HEK293 (cell line): ENCODE data around the gene UBALD1.

ENCODE experiments used
- CTCF ChIA-PET: fragments of 350-600 bp; formaldehyde crosslinking; extraction: SDS; loops from one replicate; lab custom pipeline; 2021; ENCODE audit warnings: antibody characterized with exemption; lab: Yijun Ruan, JAX
- POLR2A ChIA-PET: fragments of 300-600 bp; formaldehyde crosslinking; extraction: SDS; loops from one replicate; lab custom pipeline; 2020; ENCODE audit warnings: antibody characterized with exemption, inconsistent platforms; lab: Yijun Ruan, JAX
- H3K27ac ChIP-seq: fragments of 200-500 bp; sonication (Bioruptor generic); 2 replicates; pipeline ENCODE4 v1.5.1; 2014; ENCODE audit warnings: low read depth, low read length, control low read depth, inconsistent platforms; ENCODE audit errors: extremely low read depth
- H3K36me3 ChIP-seq, 2 experiments: fragments of 200-500 bp in 1 of 2; sonication (Bioruptor generic) in 1 of 2; 1 replicate in 1 of 2; 2 replicates in 1 of 2; pipeline ENCODE4 v1.5.1; 2014 to 2017; ENCODE audit warnings: inconsistent platforms in 2 of 2, low read length in 2 of 2; ENCODE audit not compliant: control insufficient read depth in 2 of 2, insufficient read depth in 1 of 2
- H3K4me1 ChIP-seq: fragments of 200-500 bp; sonication (Bioruptor generic); 2 replicates; pipeline ENCODE4 v1.5.1; 2014; ENCODE audit warnings: mild to moderate bottlenecking, low read length, inconsistent platforms; ENCODE audit not compliant: control insufficient read depth, insufficient read depth
- H3K4me3 ChIP-seq: 2 replicates; pipeline ENCODE4 v1.5.1; 2011; ENCODE audit warnings: low read depth, mild to moderate bottlenecking, control low read depth, low read length, moderate library complexity
- H3K9me3 ChIP-seq: fragments of 200-500 bp; sonication (Bioruptor generic); 2 replicates; pipeline ENCODE4 v1.5.1; 2014; ENCODE audit warnings: low read depth, low read length, inconsistent platforms; ENCODE audit not compliant: control insufficient read depth, insufficient read depth
- AEBP2 ChIP-seq: fragments of 450-650 bp; formaldehyde crosslinking; IDR thresholded peaks from 2 replicates; pipeline ENCODE4 v1.5.1; 2016; ENCODE audit warnings: missing biosample characterization, missing genetic modification characterization, borderline replicate concordance
- BCL11B ChIP-seq: fragments of 450-650 bp; formaldehyde crosslinking; IDR thresholded peaks from 2 replicates; pipeline ENCODE4 v1.5.1; 2016; ENCODE audit warnings: low read depth, missing biosample characterization, missing genetic modification characterization
- FEZF1 ChIP-seq: fragments of 450-650 bp; formaldehyde crosslinking; IDR thresholded peaks from 2 replicates; pipeline ENCODE4 v1.5.1; 2016; ENCODE audit warnings: missing biosample characterization, missing genetic modification characterization
- GLIS2 ChIP-seq: fragments of 450-650 bp; formaldehyde crosslinking; IDR thresholded peaks from 2 replicates; pipeline ENCODE4 v1.5.1; 2016; ENCODE audit warnings: missing biosample characterization, missing genetic modification characterization
- WT1 ChIP-seq: fragments of 450-650 bp; formaldehyde crosslinking; IDR thresholded peaks from 2 replicates; pipeline ENCODE4 v1.5.1; 2016; ENCODE audit warnings: missing biosample characterization, missing genetic modification characterization
- YY2 ChIP-seq: fragments of 450-650 bp; formaldehyde crosslinking; IDR thresholded peaks from 2 replicates; pipeline ENCODE4 v1.5.1; 2016; ENCODE audit warnings: missing biosample characterization, missing genetic modification characterization
- ZIC2 ChIP-seq: fragments of 450-650 bp; formaldehyde crosslinking; IDR thresholded peaks from 2 replicates; pipeline ENCODE4 v1.5.1; 2016; ENCODE audit warnings: missing biosample characterization, missing genetic modification characterization
- ZNF184 ChIP-seq: fragments of 450-650 bp; IDR thresholded peaks from 2 replicates; pipeline ENCODE4 v1.5.1; 2018; ENCODE audit warnings: missing biosample characterization, mild to moderate bottlenecking, missing genetic modification characterization
- ZNF266 ChIP-seq: fragments of 450-650 bp; formaldehyde crosslinking; IDR thresholded peaks from 2 replicates; pipeline ENCODE4 v1.5.1; 2016; ENCODE audit warnings: missing biosample characterization, missing genetic modification characterization, low read depth
- ZNF311 ChIP-seq: fragments of 450-650 bp; formaldehyde crosslinking; IDR thresholded peaks from 2 replicates; pipeline ENCODE4 v1.5.1; 2017; ENCODE audit warnings: missing biosample characterization, missing genetic modification characterization, borderline replicate concordance
- ZNF426 ChIP-seq: fragments of 450-650 bp; formaldehyde crosslinking; IDR thresholded peaks from 2 replicates; pipeline ENCODE4 v1.5.1; 2017; ENCODE audit warnings: missing biosample characterization, missing genetic modification characterization, mild to moderate bottlenecking, inconsistent platforms, moderate library complexity
- ZNF473 ChIP-seq: fragments of 450-650 bp; formaldehyde crosslinking; IDR thresholded peaks from 2 replicates; pipeline ENCODE4 v1.5.1; 2017; ENCODE audit warnings: missing biosample characterization, missing genetic modification characterization
- ZNF48 ChIP-seq: fragments of 450-650 bp; formaldehyde crosslinking; IDR thresholded peaks from 2 replicates; pipeline ENCODE4 v1.5.1; 2016; ENCODE audit warnings: missing biosample characterization, missing genetic modification characterization
- ZNF600 ChIP-seq: fragments of 450-650 bp; formaldehyde crosslinking; IDR thresholded peaks from 2 replicates; pipeline ENCODE4 v1.5.1; 2016; ENCODE audit warnings: missing biosample characterization, missing genetic modification characterization
- ZNF768 ChIP-seq: fragments of 450-650 bp; formaldehyde crosslinking; IDR thresholded peaks from 2 replicates; pipeline ENCODE4 v1.5.1; 2018; ENCODE audit warnings: missing biosample characterization, mild to moderate bottlenecking, missing genetic modification characterization
- ZNF776 ChIP-seq: fragments of 450-650 bp; formaldehyde crosslinking; IDR thresholded peaks from 2 replicates; pipeline ENCODE4 v1.5.0; 2017; ENCODE audit warnings: missing biosample characterization, missing genetic modification characterization, borderline replicate concordance
- ZSCAN5A ChIP-seq: fragments of 450-650 bp; formaldehyde crosslinking; IDR thresholded peaks from 2 replicates; pipeline ENCODE4 v1.5.1; 2016; ENCODE audit warnings: missing biosample characterization, missing genetic modification characterization
- TF ChIP-seq, protein P1 (sequence below): fragments of 450-650 bp; formaldehyde crosslinking; IDR thresholded peaks from 2 replicates; pipeline ENCODE4 v1.5.1; 2016; ENCODE audit warnings: missing biosample characterization, missing genetic modification characterization
- TF ChIP-seq, protein P2 (sequence below): fragments of 450-650 bp; formaldehyde crosslinking; IDR thresholded peaks from 2 replicates; pipeline ENCODE4 v1.5.1; 2016; ENCODE audit warnings: missing biosample characterization, missing genetic modification characterization, low read depth
- TF ChIP-seq, protein P3 (sequence below): fragments of 450-650 bp; formaldehyde crosslinking; IDR thresholded peaks from 2 replicates; pipeline ENCODE4 v1.5.1; 2016; ENCODE audit warnings: missing biosample characterization, missing genetic modification characterization, low read depth

UBALD1 gene

DNA sequence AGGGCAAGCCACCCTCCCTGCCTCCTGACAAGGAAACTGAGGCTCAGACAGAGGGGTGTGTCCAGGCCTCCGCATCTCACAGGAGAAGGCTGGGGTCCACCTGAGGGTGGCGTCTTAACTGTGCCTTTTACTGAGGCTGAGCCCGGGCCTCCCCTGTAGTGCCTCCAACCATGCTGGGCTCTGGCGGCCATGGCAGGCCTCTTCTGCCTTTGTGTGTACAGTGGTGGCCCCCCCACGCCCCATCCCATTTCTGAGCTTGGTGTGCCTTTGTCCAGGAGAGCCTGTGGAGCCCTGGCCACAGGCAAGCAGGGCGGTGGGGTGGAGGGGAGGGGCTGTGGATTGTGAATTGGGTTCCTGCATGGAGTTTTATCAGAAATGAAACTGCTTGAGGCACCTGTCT, 41.1 kb upstream of the UBALD1 start:
- ChIA-PET CTCF (no interaction called here), POLR2A (no interaction called here)
- Histone ChIP-seq H3K9me3 (no peaks in the 10 kb centered on the region), H3K36me3 (peaks cover 4 to 82% of the 10 kb centered on the region in 2 experiments; a peak in 2 of 3 replicates), H3K4me3 (no peak overlapping the region), H3K27ac (no peak overlapping the region), H3K4me1 (no peaks in the 10 kb centered on the region)
- TF ChIP-seq, protein P1, sequence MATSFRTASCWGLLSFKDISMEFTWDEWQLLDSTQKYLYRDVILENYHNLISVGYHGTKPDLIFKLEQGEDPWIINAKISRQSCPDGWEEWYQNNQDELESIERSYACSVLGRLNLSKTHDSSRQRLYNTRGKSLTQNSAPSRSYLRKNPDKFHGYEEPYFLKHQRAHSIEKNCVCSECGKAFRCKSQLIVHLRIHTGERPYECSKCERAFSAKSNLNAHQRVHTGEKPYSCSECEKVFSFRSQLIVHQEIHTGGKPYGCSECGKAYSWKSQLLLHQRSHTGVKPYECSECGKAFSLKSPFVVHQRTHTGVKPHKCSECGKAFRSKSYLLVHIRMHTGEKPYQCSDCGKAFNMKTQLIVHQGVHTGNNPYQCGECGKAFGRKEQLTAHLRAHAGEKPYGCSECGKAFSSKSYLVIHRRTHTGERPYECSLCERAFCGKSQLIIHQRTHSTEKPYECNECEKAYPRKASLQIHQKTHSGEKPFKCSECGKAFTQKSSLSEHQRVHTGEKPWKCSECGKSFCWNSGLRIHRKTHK (tag by site-specific recombination) = no peak
- TF ChIP-seq, protein P2, sequence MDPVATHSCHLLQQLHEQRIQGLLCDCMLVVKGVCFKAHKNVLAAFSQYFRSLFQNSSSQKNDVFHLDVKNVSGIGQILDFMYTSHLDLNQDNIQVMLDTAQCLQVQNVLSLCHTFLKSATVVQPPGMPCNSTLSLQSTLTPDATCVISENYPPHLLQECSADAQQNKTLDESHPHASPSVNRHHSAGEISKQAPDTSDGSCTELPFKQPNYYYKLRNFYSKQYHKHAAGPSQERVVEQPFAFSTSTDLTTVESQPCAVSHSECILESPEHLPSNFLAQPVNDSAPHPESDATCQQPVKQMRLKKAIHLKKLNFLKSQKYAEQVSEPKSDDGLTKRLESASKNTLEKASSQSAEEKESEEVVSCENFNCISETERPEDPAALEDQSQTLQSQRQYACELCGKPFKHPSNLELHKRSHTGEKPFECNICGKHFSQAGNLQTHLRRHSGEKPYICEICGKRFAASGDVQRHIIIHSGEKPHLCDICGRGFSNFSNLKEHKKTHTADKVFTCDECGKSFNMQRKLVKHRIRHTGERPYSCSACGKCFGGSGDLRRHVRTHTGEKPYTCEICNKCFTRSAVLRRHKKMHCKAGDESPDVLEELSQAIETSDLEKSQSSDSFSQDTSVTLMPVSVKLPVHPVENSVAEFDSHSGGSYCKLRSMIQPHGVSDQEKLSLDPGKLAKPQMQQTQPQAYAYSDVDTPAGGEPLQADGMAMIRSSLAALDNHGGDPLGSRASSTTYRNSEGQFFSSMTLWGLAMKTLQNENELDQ = no peak
- TF ChIP-seq ZNF266 (tag by site-specific recombination) (no peak), ZNF768 (tag by site-specific recombination) (no peak), ZNF184 (no peak), FEZF1 (tag by site-specific recombination) (no peak), WT1 (no peak), ZNF473 (tag by site-specific recombination) (no peak), ZSCAN5A (tag by site-specific recombination) (no peak), ZNF426 (tag by site-specific recombination) (no peak), ZNF48 (tag by site-specific recombination) (no peak)
- TF ChIP-seq, protein P3, sequence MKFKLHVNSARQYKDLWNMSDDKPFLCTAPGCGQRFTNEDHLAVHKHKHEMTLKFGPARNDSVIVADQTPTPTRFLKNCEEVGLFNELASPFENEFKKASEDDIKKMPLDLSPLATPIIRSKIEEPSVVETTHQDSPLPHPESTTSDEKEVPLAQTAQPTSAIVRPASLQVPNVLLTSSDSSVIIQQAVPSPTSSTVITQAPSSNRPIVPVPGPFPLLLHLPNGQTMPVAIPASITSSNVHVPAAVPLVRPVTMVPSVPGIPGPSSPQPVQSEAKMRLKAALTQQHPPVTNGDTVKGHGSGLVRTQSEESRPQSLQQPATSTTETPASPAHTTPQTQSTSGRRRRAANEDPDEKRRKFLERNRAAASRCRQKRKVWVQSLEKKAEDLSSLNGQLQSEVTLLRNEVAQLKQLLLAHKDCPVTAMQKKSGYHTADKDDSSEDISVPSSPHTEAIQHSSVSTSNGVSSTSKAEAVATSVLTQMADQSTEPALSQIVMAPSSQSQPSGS = no peak

GRCh38 chr16:4654964-4655590, 40.4 kb upstream of the UBALD1 start:
- ChIA-PET POLR2A (no interaction called here), CTCF (no interaction called here)
- Histone ChIP-seq H3K36me3 (peaks cover 4 to 82% of the 10 kb centered on the region in 2 experiments; a peak in 2 of 3 replicates), H3K4me1 (no peaks in the 10 kb centered on the region), H3K9me3 (no peaks in the 10 kb centered on the region)
- no peak for TF ChIP-seq ZNF311 (tag by site-specific recombination)
- no peak for TF ChIP-seq YY2 (tag by site-specific recombination)
- TF ChIP-seq GLIS2 = no peak
- no peak for TF ChIP-seq ZIC2 (tag by site-specific recombination)
- no peak for TF ChIP-seq AEBP2
- no peak for TF ChIP-seq ZNF776 (tag by site-specific recombination)
- TF ChIP-seq BCL11B (tag by site-specific recombination) = no peak
- TF ChIP-seq ZNF600 = no peak
- TF ChIP-seq, all 188 proteins: peak for 0
- Histone ChIP-seq H3K4me3 (no peak overlapping the region), H3K27ac (no peak overlapping the region)
